Bone marrow (tissue), 2 donors: ENCODE results near the gene PDE9A.

Experiments
- DNase-seq, 2 donors: peaks; one replicate each; lab custom pipeline; 2025; lab: John Stamatoyannopoulos, UW

Gene PDE9A

DNA sequence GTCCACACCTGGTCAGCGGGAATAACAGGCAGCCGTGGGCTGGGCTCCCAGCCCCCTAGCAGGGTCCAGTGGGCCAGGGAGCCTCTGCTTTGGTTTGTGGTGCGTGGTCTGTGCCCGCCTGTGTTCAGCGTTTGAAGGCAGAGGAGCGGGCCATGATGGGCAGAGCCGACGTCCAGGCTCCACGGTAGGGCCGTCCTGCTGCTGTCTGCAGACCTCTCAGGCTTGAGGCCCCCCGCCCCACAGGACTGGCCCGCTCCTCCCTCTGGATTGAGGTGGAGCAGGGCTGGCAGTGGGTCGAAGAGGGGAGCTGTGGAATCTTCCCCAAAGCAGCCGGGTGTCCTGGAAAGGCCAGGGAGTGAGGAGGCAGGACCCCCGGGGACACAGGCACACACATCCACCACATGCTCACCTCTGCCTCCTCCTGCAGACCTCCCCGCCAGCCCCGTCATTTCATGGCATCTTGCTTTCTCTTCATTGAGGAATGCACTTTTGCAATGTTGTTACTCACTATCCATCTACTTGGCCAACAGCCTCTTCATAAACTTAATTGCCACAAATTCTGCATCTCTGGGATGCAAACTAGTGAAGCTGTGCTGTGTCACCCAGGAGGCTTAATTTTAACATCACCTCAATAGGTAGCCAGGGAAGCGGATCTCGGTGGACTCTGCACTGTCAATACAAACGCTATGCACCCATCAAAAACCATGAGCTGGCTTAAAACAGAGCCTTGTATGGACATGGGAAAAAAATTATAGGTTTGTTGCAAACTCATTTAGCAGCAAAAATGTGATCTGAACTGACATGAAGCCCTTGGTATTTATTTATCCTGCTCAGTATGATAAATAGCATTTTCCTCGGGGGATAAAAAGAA, 85.9 kb downstream of the PDE9A start:
- DNase-seq = no peak

DNA sequence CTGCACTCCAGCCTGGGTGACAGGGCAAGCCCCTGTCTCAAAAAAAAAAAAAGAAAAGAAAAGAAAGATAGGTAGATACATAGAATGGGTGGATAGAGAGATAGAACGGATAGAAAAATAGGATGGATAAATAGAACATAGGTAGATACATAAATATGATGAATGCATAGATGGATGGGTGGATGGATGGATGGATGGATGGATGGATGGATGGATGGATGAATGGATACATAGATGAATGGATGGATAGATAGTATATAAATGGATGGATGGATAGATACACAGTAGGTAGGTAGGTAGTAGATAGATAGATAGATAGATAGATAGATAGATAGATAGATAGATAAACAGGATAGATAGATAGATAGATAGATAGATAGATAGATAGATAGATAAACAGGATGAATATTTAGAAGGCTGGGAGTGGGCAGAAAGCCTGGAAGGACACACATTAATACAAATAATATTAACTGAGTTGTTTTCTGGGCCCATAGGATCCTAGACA, 87.0 kb downstream of the PDE9A start:
- no peak for DNase-seq

DNA sequence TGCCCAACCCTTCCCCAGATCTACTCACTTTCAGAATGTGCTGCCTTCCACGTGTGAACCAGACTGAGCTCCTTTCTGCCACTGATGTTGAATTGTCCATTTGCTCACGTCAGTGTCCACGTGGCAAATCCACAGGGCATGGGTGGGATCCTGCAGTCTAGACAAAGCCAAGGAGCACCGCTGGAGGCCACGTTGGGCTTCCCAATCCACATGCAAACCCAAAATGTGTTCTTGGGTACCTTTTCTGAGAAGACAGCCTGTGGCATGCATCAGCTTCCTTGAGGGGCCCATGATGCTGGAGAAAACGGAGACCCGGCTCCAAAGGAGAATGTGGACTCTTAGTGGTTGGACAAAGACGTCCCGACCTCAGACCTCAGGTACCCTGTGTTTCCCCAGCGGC, 87.6 kb downstream of the PDE9A start:
- DNase-seq = no peak

DNA sequence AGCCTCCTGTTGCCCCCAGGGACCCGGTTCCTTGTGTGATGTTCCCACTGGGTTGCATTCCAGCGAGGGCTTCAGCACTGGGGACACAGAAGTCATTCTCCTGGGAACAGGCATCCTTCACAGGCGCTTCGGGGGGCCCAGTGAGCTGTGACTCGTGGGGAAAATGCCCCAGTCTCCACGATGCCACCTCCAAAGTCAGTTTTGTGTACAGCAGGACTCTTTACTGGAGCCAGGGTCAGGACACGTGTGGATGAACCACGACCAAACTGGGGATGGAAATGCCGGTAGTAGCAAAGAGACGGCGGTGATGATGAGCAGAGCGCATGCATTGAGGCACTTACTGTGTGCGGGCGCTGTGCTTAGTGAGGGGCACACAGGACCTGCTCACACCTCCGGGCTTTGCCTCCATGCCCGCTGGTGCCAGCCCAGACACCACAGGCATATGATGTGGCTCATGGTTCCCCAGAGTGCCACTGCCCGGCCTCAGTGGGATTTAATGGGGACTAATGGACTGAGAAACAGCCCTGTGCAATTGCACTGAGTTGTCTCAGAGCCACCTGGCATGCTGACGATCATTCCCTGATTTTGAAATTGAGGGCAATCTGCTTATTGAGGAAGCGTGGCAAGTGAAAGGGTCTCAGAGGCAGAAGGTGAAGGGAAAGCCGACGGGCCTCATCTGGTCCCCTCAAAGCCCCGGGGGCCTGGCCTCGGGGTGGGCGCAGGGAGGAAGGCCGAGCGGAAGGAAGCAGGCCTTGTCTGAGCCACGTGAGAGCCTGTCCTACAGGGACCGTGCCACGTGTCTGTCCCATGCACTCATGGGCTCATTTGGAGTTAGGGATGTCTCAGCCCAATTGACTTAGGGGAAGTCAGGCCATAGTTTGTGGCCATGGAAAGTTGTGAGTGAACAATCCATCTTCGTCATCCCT, 91.4 kb downstream of the PDE9A start:
- no peak for DNase-seq

DNA sequence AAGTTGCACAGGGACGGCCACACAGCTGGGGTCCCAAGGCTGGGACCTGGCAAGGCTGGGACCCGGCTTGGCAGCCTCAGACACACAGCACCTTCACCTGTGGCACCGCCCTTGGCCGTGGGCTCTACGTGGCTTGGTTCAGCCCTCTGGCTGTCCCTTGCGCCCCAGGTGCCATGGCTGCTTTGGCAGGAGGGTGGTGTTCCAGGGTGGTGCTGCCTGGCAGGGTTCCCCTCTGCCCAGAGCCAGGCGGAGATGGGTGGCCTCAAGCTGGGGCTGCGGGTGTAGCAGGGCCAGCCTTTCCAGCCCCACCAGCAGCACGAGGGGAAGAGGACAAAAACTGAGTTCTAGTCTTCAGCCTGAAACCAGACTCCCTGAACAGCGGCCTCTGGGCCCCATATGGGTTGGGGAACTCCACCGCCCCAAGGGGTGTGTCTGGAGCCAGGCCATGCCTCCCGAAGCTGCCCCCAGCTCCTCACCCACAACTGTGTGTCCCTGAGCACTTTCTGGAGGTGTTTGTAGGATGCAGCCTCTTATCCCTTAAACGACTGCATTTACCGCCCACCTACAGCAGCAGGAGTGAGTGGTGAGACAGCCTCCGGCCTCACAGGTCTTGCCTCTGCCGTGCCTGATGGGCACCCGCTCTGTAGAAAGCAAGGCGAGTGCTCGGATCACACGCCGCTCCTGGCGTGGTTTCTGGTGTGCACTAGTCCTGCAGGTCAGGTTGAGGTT, 92.3 kb downstream of the PDE9A start:
- DNase-seq = no peak

DNA sequence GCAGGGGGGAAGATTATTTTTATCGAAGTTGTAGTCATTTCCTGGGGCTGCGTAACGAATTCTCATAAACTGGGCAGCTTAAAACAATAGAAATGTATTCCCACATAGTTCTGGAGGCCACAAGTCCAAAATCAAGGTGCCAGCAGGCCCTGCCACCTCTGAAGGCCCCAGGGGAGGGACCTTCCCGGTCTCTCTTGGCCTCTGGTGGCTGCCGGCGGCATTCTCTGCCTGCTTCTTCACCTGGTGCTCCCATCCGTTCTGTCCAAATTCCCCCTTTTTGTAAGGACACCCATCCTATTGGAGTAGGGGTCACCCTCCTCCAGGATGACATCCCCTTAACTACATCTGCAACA, 92.8 kb downstream of the PDE9A start:
- DNase-seq = no peak

DNA sequence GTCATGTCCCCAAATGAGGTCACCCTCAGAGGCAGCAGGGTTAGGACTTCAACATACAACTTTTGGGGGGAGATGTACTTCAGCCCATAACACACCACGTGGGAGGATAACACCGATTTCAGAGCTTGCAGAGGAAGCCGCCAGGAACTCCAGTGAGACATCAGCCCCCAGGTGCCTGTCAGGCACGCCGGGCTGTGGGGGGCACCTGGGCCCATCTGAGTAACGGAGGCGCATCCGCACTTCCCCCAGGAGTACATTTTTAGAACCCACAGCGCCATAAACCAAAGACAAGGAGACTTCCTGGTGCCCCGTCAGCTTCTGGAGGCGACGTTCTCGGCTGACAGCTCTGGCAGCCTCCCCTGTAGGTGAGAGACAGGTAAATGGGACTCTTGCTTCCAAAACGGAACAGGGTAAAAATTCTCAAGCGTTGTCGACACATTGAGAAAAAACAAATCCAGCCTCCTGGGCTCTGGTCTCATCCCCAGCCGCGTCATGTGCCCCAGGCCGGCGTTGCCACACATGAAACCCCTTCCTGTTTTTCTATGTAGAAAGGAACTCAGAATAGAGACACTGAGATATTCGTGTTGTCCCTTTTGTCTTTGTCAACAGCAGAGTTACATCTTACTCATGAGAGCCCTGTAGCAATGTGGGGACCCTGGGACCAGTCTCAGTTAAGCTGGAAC, 93.3 kb downstream of the PDE9A start:
- DNase-seq = no peak

DNA sequence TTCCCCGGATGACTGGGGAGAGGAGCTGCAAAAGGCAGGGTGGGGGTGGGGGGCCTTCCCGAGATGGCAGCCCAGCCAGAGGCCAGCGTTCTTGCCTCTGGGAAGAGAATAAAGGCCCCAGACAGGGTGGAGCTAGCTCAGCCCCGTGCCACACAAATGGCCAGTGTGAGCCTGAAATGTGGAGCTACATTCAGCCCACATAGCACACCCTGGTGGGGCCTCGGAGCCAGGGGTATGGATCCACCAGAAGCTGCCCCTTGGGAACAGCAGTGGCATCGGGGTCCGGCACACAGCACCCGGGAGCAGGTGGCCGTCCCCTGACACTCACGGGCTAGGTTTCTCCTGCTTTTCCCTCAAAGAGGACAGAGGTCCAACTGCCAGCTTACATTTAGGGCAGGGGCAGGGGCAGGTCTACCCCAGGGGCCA, 93.9 kb downstream of the PDE9A start:
- DNase-seq = no peak

DNA sequence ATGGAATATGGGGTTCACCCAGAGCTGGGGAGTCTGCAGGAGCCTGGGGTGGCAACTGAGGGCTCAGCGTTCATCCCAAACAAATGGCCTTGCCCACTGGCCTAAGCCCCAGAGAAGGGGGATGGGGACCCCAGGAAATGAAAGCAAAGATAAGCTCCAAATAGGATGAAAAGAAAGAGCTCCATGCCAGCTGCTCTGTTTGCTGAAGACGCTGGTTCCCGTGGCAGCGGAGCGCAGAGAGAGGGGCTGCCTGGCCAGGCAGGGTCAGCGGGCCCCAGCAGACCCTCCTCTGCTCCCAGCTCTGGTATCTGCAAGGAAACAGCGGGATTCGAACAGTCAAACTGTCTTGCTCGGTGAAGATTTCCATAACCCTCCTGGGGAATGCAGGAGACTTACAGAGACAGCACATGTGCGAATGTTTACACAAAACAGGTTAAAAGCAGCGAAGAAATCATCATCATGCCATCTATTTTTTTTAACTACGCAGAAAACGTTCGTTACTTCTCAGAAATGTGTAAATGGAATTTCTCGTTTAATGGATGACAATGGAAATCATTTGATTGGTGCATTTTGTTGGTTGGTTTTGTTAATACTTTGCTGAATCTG, 94.4 kb downstream of the PDE9A start:
- DNase-seq = no peak

DNA sequence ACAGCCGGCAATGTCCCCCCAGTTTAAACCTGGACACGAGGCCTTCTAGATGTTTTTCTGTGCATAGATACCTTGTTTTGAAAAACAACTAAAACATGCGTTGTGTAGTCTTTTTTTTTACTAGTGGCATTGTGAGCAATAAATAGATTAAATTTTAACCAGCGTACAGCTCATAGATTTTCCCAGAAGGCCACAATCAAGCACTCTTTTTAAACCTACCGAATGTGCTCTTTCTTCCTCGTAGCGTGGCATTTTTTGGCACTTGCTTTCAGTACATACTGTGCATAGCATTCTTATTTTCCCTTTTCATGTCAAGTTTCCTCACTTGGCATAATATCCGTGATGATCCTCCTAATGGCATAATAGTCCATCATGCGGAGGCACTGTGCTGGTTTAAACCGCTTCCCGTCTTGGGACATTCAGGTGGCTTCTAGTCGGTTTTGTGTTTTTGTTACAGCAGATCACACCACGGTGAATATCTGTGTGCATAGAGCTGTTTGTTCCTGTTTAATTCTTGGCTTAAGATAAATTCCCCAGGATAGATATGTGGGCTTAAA, 95.3 kb downstream of the PDE9A start:
- no peak for DNase-seq

DNA sequence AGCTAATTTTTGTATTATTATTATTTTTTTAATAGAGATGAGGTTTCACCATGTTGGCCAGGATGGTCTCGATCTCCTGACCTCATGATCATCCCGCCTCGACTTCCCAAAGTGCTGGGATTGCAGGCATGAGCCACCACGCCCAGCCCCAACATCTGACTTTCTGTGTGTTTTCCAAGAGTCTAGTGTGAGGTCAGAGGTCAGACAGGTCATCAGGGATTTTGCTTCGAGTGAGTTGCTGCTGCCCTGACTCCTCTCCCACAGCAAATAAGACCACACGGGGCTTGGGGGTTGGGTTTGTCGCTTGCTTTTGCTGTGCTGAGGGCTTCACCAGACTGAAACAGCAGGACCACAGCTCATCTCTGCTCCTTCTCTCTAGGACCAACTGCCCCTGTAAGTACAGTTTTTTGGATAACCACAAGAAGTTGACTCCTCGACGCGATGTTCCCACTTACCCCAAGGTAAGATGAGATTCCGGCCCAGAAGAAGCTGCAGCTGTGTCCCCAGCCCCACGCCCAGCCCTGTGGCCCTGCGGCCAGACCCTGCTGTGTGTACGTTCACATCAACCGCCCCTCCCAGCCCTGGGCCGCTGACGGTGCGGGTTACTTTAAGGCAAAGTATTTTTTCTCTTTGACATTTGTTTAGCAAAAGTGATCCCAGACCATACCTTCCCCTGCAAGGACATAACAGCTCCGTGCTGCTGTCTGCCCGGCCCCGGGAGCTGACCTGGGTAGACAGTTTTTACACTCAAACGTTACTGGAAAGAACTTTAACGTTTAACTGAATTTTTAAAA, 97.5 kb downstream of the PDE9A start:
- DNase-seq = no peak

DNA sequence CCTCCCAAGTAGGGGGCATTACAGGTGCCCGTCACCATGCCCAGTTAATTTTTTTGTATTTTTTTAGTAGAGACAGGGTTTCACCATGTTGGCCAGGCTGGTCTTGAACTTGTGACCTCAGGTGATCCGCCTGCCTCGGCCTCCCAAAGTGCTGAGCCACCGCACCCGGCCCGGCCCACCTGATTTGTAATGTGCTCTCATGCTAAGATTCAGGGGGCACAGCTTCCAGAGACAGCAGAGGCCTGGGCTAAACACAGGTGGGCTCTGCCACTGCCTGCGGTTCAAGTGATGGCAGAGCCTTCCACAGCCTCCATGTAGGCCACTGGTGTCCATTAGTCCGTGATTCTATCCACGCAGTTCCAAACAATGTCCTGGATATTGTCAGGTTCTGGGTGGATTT, 98.4 kb downstream of the PDE9A start:
- DNase-seq = no peak

DNA sequence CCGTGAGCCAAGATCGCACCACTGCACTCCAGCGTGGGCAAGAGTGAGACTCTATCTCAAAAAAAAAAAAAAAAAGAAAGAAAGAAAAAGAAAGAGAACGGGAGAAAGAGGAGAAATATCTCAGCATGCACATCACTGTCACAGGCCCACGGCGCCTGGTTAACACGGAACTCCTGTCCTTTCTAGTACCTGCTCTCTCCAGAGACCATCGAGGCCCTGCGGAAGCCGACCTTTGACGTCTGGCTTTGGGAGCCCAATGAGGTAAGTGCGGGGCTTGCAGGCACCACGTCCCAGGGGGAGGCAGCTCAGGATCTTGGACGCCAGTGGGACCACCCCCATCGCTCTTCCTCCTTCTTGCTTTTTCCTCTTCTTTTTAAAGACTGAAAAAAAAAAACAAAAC, 100.4 kb downstream of the PDE9A start:
- no peak for DNase-seq

DNA sequence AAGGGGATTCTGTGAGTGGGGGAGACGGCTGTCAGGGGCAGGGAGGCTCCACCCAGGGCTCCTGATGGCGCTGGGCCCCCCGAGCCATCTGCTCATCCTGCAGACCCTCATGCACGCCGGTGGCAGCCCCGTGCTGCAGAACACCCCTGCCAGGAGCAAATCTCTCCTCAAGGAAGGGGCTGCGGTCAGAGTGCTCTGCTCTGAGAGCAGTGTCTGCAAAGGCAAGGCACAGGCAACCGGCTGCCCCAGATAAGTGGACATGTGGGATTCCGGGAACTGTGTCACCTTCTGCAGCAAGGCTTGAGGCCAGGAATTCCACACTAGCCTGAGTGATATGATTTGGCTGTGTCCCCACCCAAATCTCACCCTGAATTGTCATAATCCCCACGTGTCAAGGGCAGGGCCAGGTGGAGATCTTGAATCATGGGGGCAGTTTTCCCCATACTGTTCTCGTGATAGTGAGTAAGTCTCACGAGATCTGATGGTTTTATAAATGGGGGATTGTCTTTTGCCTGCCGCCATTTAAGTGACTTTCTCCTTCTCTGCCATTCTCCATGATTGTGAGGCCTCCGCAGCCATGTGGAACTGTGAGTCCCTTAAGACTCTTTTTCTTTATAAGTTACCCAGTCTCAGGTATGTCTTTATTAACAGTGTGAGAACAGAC, 101.0 kb downstream of the PDE9A start:
- DNase-seq = no peak

DNA sequence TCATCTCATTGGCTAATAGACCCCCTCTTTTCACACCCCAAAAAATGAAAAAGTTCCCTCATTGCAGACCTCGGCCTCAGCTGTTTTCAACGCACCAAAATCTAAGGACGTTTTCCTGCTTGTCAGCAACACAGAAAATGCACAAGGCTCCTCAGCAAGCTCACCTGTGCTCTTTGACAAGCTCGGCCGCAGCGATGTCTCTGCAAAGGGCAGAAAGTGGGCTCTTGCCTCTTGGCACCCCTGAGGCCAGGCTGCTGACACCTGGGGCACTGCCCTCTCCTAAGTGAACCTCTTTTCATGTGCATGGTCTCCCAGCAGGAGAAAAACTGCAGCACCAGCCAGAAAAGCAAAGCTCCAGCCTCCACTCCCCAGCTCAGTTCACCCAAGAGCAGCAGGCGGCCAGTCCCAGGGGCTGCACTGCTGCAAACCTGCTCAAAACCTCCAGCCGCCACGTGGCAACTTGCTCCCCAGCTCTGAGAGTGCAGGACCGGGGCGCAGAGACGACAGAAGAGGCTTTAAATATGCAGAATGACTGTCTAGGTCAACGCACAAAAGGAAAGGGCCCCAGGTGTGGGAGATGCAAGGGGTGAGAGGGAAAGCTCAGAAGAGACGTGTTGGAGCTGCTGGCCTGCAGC, 101.7 kb downstream of the PDE9A start:
- no peak for DNase-seq

DNA sequence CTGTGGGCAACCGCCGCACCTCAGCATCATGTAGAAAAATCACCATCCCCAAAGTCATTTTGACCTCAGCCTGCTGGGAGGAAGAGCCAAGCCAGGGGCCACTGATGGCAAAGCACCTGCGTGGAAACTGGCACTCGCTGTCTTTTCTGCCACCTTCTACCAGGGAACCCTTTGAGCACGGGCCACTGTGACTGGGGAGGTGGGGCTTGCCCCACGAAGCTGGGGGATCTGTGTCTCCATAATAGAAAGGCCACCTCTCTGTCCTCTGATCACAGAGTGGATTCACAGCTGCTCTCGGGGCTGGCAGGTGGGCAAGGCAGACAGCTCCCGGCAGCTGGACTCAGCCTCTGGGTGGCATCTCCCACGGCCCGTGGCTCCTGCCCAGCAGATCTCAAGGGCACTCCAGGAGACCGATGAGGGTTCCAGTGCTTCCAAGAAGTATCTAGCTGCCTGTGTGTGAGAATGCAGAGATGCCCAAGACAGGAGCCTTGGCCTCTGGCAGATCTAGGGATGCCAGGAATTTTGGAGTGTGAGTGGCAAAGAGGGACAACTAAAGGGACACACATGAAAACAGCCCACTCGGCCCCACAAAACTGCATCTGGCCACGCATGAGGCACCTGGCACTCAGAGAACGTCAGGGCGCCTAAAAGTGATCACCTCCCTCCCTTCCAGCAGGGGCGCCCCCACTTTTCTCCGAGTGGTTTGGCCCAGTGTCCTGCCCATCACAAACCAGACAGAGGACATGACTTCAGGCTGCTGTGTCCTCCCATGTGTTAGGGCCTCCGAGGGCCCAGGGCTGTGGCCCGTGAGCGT, 102.6 kb downstream of the PDE9A start:
- DNase-seq = no peak

DNA sequence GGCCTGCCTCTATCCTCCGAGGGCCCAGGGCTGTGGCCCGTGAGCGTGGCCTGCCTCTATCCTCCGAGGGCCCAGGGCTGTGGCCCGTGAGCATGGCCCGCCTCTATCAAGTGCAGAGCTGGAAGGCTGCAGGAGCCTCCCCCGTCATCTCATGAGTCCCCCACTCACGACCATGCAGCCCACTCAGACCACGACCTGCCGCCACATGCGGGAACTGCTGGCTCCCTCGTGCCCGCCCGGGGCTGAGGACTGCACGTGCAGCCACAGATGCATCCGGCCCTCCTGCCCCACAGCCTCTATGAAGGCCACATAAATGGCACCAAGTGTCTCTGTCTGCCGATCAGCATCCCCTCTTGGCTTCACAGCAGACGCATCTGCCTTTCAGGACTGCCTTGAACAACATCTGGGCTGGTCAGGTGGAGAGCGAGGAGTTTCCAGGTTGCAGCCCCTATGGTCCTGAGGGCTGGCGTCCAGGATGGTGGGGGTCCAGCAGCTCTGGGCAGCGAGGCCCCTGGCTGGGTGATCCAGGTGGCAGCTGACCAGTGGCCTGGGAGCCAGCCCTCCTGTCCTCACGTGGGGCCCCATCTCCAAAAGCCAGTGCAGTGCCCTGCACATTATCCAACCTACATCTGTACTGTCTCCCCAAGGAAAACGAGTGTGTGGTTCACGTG, 103.3 kb downstream of the PDE9A start:
- DNase-seq = no peak

DNA sequence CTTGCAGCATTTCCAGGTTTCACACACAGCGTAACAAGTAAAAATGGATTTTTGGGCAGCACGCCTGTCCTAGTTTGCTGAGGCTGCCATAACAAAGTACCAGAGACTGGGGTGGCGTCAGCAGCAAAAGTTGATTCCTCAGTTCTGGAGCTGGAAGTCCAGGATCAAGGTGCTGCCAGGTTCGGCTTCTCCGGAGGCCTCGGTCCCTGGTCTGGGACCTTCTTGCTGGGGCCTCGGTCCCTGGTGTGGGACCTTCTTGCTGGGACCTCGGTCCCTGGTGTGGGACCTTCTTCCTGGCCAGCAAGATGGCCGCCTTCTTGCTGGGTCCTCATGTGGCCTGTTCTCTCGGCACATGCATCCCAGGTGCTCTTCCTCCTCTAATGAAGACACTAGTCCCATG, 104.0 kb downstream of the PDE9A start:
- no peak for DNase-seq
